NCI-H526 treated with DMSO at 0.1 percent for 48 hours (cell line): ENCODE data around the gene CITED4.
"Not testable (repeated sequence)": the region's sequence is repeated elsewhere in the genome, so short reads cannot be mapped to it uniquely, and the experiment has no call there.

ENCODE experiments used
- DNase-seq: peaks from one replicate; lab custom pipeline; 2025; lab: John Stamatoyannopoulos, UW

Gene CITED4

GRCh38 chr1:40862008-40862863 lies at the start of gene CITED4:
Gene CITED4, minus strand, starts transcription at chr1:40862363. Its CDS starts 236 bp downstream, at chr1:40862127.
- DNase-seq = peak; percentile 93

- no peak for DNase-seq
These were observed 48.9 kb upstream of the CITED4 start for GRCh38 chr1:40911105-40911504.

GRCh38 chr1:40909281-40909680 lies 47.1 kb upstream of the CITED4 start:
- DNase-seq = no peak

GRCh38 chr1:40908350-40908749 lies 46.2 kb upstream of the CITED4 start:
- no peak for DNase-seq

- DNase-seq = no peak
These were observed 45.7 kb upstream of the CITED4 start for GRCh38 chr1:40907899-40908298.

- no peak for DNase-seq
These were observed 44.7 kb upstream of the CITED4 start for GRCh38 chr1:40906781-40907400.

GRCh38 chr1:40905061-40905460 lies 42.9 kb upstream of the CITED4 start:
- no peak for DNase-seq

- DNase-seq = no peak
These were observed 40.9 kb upstream of the CITED4 start for GRCh38 chr1:40903106-40903505.

- DNase-seq = no peak
These were observed 40.0 kb upstream of the CITED4 start for GRCh38 chr1:40901886-40902852.

- DNase-seq = no peak
These were observed 37.2 kb upstream of the CITED4 start for GRCh38 chr1:40899230-40899870.

GRCh38 chr1:40898431-40898901 lies 36.3 kb upstream of the CITED4 start:
- DNase-seq = no peak

GRCh38 chr1:40897513-40897912 lies 35.4 kb upstream of the CITED4 start:
- DNase-seq = no peak

GRCh38 chr1:40896482-40896881 lies 34.3 kb upstream of the CITED4 start:
- no peak for DNase-seq

GRCh38 chr1:40895601-40896000 lies 33.4 kb upstream of the CITED4 start:
- no peak for DNase-seq

GRCh38 chr1:40894858-40895257 lies 32.7 kb upstream of the CITED4 start:
- DNase-seq = not testable (repeated sequence)

GRCh38 chr1:40894455-40894854 lies 32.3 kb upstream of the CITED4 start:
- DNase-seq = no peak

- DNase-seq = no peak
These were observed 31.8 kb upstream of the CITED4 start for GRCh38 chr1:40893946-40894345.

- no peak for DNase-seq
These were observed 30.2 kb upstream of the CITED4 start for GRCh38 chr1:40892354-40892753.

- DNase-seq = no peak
These were observed 28.6 kb upstream of the CITED4 start for GRCh38 chr1:40890771-40891170.

GRCh38 chr1:40887652-40888051 lies 25.5 kb upstream of the CITED4 start:
- no peak for DNase-seq

- DNase-seq = no peak
These were observed 24.8 kb upstream of the CITED4 start for GRCh38 chr1:40887012-40887378.
